ENCODE measurements around the gene CREB3L1.

DNA sequence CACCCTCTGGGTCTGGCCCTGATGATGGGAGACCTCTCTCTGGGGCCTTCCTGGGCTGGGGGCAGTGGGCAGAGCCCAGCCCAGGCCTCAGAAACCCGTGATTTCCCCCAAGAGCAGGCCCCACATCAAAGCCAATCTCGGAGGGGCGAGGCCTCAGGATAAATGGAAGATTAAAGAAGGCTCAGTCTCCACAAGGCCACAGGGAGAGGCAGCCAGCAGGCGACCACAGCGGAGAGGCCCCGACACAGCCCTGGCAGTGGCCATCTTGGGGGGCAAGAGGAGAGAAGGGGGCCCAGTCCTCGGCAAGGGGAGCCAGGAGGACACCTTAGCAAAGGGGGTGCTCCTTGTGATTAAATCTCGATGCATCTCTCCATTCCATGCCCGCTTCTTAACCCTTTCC lies 12.5 kb upstream of the CREB3L1 start:
- TF ChIP-seq, protein P1, sequence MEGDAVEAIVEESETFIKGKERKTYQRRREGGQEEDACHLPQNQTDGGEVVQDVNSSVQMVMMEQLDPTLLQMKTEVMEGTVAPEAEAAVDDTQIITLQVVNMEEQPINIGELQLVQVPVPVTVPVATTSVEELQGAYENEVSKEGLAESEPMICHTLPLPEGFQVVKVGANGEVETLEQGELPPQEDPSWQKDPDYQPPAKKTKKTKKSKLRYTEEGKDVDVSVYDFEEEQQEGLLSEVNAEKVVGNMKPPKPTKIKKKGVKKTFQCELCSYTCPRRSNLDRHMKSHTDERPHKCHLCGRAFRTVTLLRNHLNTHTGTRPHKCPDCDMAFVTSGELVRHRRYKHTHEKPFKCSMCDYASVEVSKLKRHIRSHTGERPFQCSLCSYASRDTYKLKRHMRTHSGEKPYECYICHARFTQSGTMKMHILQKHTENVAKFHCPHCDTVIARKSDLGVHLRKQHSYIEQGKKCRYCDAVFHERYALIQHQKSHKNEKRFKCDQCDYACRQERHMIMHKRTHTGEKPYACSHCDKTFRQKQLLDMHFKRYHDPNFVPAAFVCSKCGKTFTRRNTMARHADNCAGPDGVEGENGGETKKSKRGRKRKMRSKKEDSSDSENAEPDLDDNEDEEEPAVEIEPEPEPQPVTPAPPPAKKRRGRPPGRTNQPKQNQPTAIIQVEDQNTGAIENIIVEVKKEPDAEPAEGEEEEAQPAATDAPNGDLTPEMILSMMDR (IDR thresholded peaks at IDR 0.05): no peak
- TF ChIP-seq ZFX (IDR thresholded peaks at IDR 0.05; ENCODE audit: borderline replicate concordance): no peak

Measured in 22Rv1 (cell line).